ENCODE data around the gene BCR. TPM values are rescaled to one million over a fixed set of nuclear protein-coding genes. Genes with fewer than 3 reads are reported as not detected.

Gene BCR
- total and polyA plus RNA-seq, 2 of the 8 experiments (the other 6 are each of a cell fraction or from before 2014, with no cell fraction given) = 66.7 to 130 TPM

- TF ChIP-seq KDM5A (IDR thresholded peaks at IDR 0.05; ENCODE audit: low read length) (no peak), SUZ12 (IDR thresholded peaks at IDR 0.05; ENCODE audit: low read length) (no peak), KDM1A (IDR thresholded peaks at IDR 0.05; ENCODE audit: borderline replicate concordance, low read length) (no peak), SP2 (IDR thresholded peaks at IDR 0.05; ENCODE audit: low read length) (no peak)
These were observed 52.0 kb downstream of the BCR start (continued) for GRCh38 chr22:23232094-23232905.

Measured in H1 (cell line).